ENCODE data around the gene ITGB1BP1. TPM values are rescaled to one million over a fixed set of nuclear protein-coding genes. Genes with fewer than 3 reads are reported as not detected.

The ITGB1BP1 gene
- total RNA-seq, 4 donors from 2014 or later: 59.6 to 91.4 (median 66.1) TPM

DNA sequence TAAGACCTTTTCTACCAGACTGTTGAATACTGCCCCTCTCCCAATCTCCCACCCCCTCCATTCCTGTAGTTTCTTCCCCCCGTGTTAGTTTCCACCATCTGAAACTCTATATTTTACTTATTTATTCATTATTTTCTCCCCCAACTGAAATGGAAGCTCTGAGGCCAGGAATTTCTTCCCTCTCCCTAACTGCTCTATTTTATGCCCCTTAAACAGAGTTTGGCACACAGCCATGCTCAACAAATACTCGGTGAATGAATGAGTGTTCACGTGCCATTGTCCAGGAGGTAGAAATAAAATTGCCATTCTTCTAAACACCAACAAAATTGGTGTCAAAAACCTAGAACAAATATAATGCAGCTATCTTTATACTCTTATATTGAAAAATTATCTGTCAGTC lies 5.6 kb downstream of the ITGB1BP1 start:
- H3K9me3 ChIP-seq: no peaks in the 10 kb centered on the region
- 52% methylated on average over 3 of the region's 3 CpGs for WGBS

GRCh38 chr2:9416962-9417316 lies 6.4 kb downstream of the ITGB1BP1 start:
- peaks cover 11 to 35% (median 26%) of the 10 kb centered on the region in 4 donors for H3K4me1 ChIP-seq
- DNase-seq (ENCODE audit: extremely low spot score): no peak
- no peak overlapping the region for H3K4me3 ChIP-seq
- H3K27ac ChIP-seq (replicated peaks in 1 of 4): no peak overlapping the region
- TF ChIP-seq EP300 (IDR thresholded peaks at IDR 0.05) (no peak), POLR2A (IDR thresholded peaks at IDR 0.05; ENCODE audit: low read depth) (no peak), POLR2AphosphoS5 (IDR thresholded peaks at IDR 0.05) (no peak)
- TF ChIP-seq, protein P1, sequence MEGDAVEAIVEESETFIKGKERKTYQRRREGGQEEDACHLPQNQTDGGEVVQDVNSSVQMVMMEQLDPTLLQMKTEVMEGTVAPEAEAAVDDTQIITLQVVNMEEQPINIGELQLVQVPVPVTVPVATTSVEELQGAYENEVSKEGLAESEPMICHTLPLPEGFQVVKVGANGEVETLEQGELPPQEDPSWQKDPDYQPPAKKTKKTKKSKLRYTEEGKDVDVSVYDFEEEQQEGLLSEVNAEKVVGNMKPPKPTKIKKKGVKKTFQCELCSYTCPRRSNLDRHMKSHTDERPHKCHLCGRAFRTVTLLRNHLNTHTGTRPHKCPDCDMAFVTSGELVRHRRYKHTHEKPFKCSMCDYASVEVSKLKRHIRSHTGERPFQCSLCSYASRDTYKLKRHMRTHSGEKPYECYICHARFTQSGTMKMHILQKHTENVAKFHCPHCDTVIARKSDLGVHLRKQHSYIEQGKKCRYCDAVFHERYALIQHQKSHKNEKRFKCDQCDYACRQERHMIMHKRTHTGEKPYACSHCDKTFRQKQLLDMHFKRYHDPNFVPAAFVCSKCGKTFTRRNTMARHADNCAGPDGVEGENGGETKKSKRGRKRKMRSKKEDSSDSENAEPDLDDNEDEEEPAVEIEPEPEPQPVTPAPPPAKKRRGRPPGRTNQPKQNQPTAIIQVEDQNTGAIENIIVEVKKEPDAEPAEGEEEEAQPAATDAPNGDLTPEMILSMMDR (IDR thresholded peaks at IDR 0.05): no peak
- intact Hi-C loops (cut with DNase I): no loop called here
- no peaks in the 10 kb centered on the region for H3K9me3 ChIP-seq
- H3K36me3 ChIP-seq: peaks cover 3 to 57% (median 23%) of the 10 kb centered on the region in 4 donors
- no peaks in the 10 kb centered on the region for H3K27me3 ChIP-seq
- WGBS: 97% methylated on average over 7 of the region's 7 CpGs

More for the DNA sequence above, 5.6 kb downstream of the ITGB1BP1 start:
- DNase-seq (ENCODE audit: extremely low spot score): no peak
- Histone ChIP-seq H3K36me3 (peaks cover 0 to 53% (median 18%) of the 10 kb centered on the region in 4 donors), H3K27me3 (no peaks in the 10 kb centered on the region), H3K4me3 (no peak overlapping the region), H3K4me1 (peaks cover 15 to 43% (median 32%) of the 10 kb centered on the region in 4 donors), H3K27ac (replicated peaks in 1 of 4) (no peak overlapping the region)
- TF ChIP-seq POLR2AphosphoS5 (IDR thresholded peaks at IDR 0.05) (no peak), EP300 (IDR thresholded peaks at IDR 0.05) (no peak), POLR2A (IDR thresholded peaks at IDR 0.05; ENCODE audit: low read depth) (no peak)
- TF ChIP-seq, protein P1 (IDR thresholded peaks at IDR 0.05): no peak
- intact Hi-C loops (cut with DNase I): no loop called here

DNA sequence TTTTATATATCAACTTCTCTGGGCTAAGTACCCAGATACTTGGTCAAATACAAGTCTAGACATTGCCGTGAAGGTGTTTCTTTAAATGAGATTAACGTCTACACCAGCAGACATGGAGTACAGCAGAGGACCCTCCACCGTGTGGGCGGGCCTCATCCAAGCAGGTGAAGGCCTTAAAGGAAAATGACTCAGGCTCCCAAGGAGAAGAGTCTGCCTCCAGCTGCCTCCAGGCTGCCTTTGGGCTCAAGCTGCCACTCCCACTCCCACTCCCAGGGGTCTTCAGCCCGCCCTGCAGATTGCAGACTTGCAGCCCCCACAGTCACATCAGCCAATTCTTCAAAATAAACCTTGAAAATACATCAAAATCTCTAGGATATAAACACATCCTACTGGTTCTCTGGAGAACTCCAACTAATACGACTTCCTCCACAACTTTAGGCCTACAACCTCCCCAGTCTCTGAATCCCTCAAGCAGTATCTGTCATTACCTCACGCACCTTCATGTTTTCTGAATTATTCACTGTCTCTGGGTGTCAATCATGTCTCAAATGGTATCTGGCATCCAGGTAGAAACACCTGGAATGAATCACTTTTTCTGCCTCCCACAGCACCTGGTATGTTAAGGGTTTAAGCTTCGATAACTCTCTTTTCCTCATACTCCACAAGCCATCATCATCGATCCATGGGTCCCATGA lies 6.9 kb downstream of the ITGB1BP1 start:
- no peaks in the 10 kb centered on the region for H3K27me3 ChIP-seq
- H3K36me3 ChIP-seq: peaks cover 9 to 62% (median 28%) of the 10 kb centered on the region in 4 donors
- no peak overlapping the region for H3K4me3 ChIP-seq
- TF ChIP-seq EP300 (IDR thresholded peaks at IDR 0.05) (no peak), POLR2A (IDR thresholded peaks at IDR 0.05; ENCODE audit: low read depth) (no peak), POLR2AphosphoS5 (IDR thresholded peaks at IDR 0.05) (no peak)
- TF ChIP-seq, protein P1 (IDR thresholded peaks at IDR 0.05): no peak
- WGBS: 93% methylated on average over 9 of the region's 9 CpGs
- H3K27ac ChIP-seq (replicated peaks in 1 of 4): no peak overlapping the region
- intact Hi-C loops (cut with DNase I): no loop called here
- H3K4me1 ChIP-seq: peaks cover 6 to 30% (median 21%) of the 10 kb centered on the region in 4 donors
- DNase-seq (ENCODE audit: extremely low spot score): no peak
- H3K9me3 ChIP-seq: no peaks in the 10 kb centered on the region

GRCh38 chr2:9415516-9416169 lies 7.7 kb downstream of the ITGB1BP1 start:
- Histone ChIP-seq H3K36me3 (peaks cover 12 to 70% (median 35%) of the 10 kb centered on the region in 4 donors), H3K9me3 (no peaks in the 10 kb centered on the region), H3K4me3 (no peak overlapping the region), H3K4me1 (peaks cover 3 to 22% (median 13%) of the 10 kb centered on the region in 4 donors), H3K27me3 (no peaks in the 10 kb centered on the region), H3K27ac (replicated peaks in 1 of 4) (no peak overlapping the region)
- intact Hi-C loops (cut with DNase I): no loop called here
- TF ChIP-seq POLR2A (IDR thresholded peaks at IDR 0.05; ENCODE audit: low read depth): no peak
- TF ChIP-seq, protein P1 (IDR thresholded peaks at IDR 0.05): no peak
- no peak for TF ChIP-seq EP300 (IDR thresholded peaks at IDR 0.05)
- TF ChIP-seq POLR2AphosphoS5 (IDR thresholded peaks at IDR 0.05): no peak
- no peak for DNase-seq (ENCODE audit: extremely low spot score)
- 85% methylated on average over 16 of the region's 16 CpGs for WGBS
